MCF 10A (cell line): ENCODE data around the gene LDAH. TPM values are rescaled to one million over a fixed set of nuclear protein-coding genes. Genes with fewer than 3 reads are reported as not detected.

Experiments
- BruUV-seq: library from RNA; stranded (reverse); fragments of 400-500 nt; replicated peaks from 2 replicates; lab custom pipeline; 2021; lab: Mats Ljungman, UMichigan
- CTCF ChIA-PET: fragments of 300-600 bp; sonication (Branson Sonifier 250); formaldehyde crosslinking; extraction: SDS; loops from one replicate; lab custom pipeline; 2021; ENCODE audit warnings: antibody characterized with exemption, inconsistent platforms; lab: Yijun Ruan, JAX
- POLR2A ChIA-PET: fragments of 300-600, 350-650 bp; sonication (Branson Sonifier 250); formaldehyde crosslinking; extraction: SDS; loops from one replicate; lab custom pipeline; 2020; ENCODE audit warnings: antibody characterized with exemption, inconsistent platforms; lab: Yijun Ruan, JAX
- DNase-seq: peaks from one replicate; pipeline ENCODE4 v3.0.0-alpha.2; 2018; ENCODE audit not compliant: unreplicated experiment
- H3K27ac Mint-ChIP-seq: one replicate; pipeline ENCODE4 v1.8.0; 2022; ENCODE audit warnings: mild to moderate bottlenecking, low read depth, mixed read lengths; ENCODE audit not compliant: unreplicated experiment
- H3K27me3 Mint-ChIP-seq: one replicate; pipeline ENCODE4 v1.8.0; 2022; ENCODE audit warnings: mixed read lengths; ENCODE audit not compliant: insufficient read depth, unreplicated experiment
- H3K36me3 Mint-ChIP-seq: one replicate; pipeline ENCODE4 v1.8.0; 2022; ENCODE audit warnings: mild to moderate bottlenecking, moderate library complexity, mixed read lengths; ENCODE audit not compliant: insufficient read depth, unreplicated experiment
- H3K4me1 Mint-ChIP-seq: one replicate; pipeline ENCODE4 v1.8.0; 2022; ENCODE audit warnings: mixed read lengths; ENCODE audit not compliant: insufficient read depth, unreplicated experiment
- H3K4me3 Mint-ChIP-seq: one replicate; pipeline ENCODE4 v1.8.0; 2022; ENCODE audit warnings: mild to moderate bottlenecking, moderate library complexity, mixed read lengths; ENCODE audit not compliant: unreplicated experiment
- H3K9me3 Mint-ChIP-seq: one replicate; pipeline ENCODE4 v1.8.0; 2022; ENCODE audit warnings: mixed read lengths; ENCODE audit not compliant: unreplicated experiment
- intact Hi-C: fragments of 100-400 bp; cut with micrococcal nuclease; formaldehyde crosslinking; loops from 2 replicates; pipeline ENCODE4 v1.14.1; 2022
- total RNA-seq: library from RNA; stranded (reverse); gene quantifications from 2 replicates; pipeline ENCODE4 v1.2.3, GENCODE V29; 2022
- TF ChIP-seq, protein P1 (sequence below): fragments of 200-600 bp; IDR thresholded peaks from one replicate; pipeline ENCODE4 v1.8.0; 2022; ENCODE audit warnings: antibody characterized with exemption, mild to moderate bottlenecking; ENCODE audit not compliant: unreplicated experiment

Gene LDAH
- total RNA-seq, 1 experiment from 2014 or later, result 17.0 TPM

DNA sequence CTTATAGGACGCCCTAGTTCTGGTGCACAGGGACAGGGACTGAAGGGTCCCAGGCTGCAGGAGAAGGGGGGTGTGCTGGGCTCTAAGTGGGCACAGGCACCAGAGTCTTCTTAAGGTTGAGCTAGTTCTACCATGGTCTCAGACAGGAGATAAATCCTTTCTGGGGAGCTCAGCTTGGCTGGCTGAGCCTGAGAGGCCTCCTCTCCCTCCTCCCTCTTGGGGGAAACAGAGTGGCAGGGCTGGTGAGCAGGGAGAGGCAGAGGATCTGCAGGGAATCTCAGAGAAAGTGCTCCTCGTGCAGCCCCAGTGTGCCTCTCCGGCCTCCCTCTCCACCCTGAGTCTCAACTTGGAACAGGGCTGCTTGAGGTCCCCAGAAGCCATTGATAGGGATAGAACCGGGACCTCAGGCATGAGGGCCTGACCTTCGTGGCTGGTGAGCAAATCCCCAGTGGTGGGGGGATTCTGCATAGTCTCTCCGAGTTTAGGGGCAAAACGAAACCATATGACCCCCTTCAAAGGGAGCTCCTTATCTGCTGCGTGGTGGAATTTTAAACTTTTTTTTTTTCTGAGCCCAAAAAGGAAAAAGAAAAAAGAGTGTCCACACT is 153.9 kb downstream of the LDAH start:
- no TSS peak for BruUV-seq
- peaks cover 24% of the 10 kb centered on the region for H3K27me3 Mint-ChIP-seq
- POLR2A ChIA-PET, result no interaction called here
- H3K9me3 Mint-ChIP-seq, result no peaks in the 10 kb centered on the region
- no peak for DNase-seq
- H3K4me1 Mint-ChIP-seq, result no peaks in the 10 kb centered on the region
- CTCF ChIA-PET, result interaction anchor here (0.6 to 0.9 kb wide), 3 partner anchors 9 to 127 kb away, joined by 3 read pairs; partner anchors contain the start of gene HS1BP3
- intact Hi-C loops, result no loop called here
- no peak overlapping the region for H3K4me3 Mint-ChIP-seq
- H3K36me3 Mint-ChIP-seq, result peaks cover 13% of the 10 kb centered on the region
- no peak overlapping the region for H3K27ac Mint-ChIP-seq
- TF ChIP-seq, protein P1, sequence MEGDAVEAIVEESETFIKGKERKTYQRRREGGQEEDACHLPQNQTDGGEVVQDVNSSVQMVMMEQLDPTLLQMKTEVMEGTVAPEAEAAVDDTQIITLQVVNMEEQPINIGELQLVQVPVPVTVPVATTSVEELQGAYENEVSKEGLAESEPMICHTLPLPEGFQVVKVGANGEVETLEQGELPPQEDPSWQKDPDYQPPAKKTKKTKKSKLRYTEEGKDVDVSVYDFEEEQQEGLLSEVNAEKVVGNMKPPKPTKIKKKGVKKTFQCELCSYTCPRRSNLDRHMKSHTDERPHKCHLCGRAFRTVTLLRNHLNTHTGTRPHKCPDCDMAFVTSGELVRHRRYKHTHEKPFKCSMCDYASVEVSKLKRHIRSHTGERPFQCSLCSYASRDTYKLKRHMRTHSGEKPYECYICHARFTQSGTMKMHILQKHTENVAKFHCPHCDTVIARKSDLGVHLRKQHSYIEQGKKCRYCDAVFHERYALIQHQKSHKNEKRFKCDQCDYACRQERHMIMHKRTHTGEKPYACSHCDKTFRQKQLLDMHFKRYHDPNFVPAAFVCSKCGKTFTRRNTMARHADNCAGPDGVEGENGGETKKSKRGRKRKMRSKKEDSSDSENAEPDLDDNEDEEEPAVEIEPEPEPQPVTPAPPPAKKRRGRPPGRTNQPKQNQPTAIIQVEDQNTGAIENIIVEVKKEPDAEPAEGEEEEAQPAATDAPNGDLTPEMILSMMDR, result no peak

DNA sequence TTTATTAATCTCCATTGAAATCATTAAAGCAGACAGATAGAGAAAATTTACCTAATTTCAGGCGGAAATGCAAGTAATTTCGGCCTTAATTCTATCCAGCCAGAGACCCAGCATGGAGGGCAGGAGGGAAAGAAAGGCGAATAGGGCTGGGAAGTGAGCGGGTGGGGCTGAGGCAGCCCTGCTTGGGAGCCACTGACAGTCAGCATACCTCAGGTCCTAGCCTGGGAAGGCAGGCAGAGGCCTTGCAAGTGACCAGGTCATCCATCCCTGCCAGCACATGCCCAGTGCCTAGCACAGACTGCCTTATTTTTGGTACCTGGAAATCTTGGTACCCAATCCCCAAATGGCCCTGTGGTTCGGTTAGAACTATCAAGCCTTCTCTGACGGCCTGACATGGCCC is 154.4 kb downstream of the LDAH start:
- Mint-ChIP-seq H3K27me3 (peaks cover 29% of the 10 kb centered on the region), H3K4me1 (no peaks in the 10 kb centered on the region), H3K27ac (no peak overlapping the region), H3K9me3 (no peaks in the 10 kb centered on the region), H3K36me3 (peaks cover 13% of the 10 kb centered on the region), H3K4me3 (no peak overlapping the region)
- DNase-seq, result no peak
- TF ChIP-seq, protein P1, result no peak
- POLR2A ChIA-PET, result no interaction called here
- CTCF ChIA-PET, result interaction anchor here (0.9 kb wide), 1 partner anchor 10 kb away, joined by 3 read pairs; no protein-coding TSS in a partner anchor
- no TSS peak for BruUV-seq
- intact Hi-C loops, result no loop called here

DNA sequence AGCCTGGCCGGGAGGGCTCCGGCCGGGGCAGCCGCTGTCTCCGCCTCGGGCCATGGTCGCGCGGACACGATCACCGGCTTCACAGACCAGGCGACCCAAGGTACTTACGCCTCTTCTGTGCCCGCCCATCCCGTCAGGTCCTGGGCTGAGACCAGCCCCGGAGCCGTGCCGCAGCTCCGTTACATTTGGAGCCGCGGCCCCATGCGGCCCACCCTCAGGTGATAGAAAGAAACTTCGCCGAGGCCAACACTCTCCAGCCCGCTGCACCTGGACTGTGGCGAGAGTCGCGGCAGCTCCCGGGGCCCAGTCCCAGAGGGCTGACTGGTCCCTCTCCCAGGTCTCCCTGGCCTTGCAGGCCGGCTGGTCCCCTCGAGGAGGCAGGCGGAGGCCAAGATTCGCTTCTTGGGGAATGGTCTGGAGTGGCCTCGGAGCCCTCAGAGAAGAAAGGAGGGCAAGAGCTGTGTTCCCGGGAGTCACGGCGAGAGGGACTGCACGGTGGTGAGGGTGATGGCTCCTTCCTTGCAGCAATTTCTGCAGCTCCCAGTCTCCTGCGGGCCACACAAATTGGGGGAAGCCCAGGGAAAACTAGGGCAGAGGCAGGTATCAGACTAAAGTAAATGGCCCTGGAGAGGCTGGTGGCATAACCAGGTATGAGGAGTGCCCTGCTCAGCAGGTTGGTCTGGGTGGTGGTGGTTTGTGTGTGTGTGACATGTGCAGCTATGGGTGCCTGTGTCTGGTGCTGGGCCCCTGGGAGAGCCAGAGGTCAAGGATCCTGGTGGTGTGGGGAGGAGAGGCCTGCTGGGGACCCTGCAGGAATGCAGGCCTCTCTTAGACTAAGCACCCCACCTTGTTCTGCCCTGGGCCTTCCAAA is 155.1 kb downstream of the LDAH start:
- ChIA-PET CTCF (interaction anchor here (0.7 to 0.9 kb wide), 2 partner anchors 10 to 272 kb away, joined by 3 to 4 read pairs; no protein-coding TSS in a partner anchor), POLR2A (no interaction called here)
- intact Hi-C loops, result no loop called here
- Mint-ChIP-seq H3K9me3 (no peaks in the 10 kb centered on the region), H3K27me3 (peaks cover 32% of the 10 kb centered on the region), H3K4me1 (no peaks in the 10 kb centered on the region), H3K36me3 (peaks cover 13% of the 10 kb centered on the region), H3K4me3 (no peak overlapping the region), H3K27ac (no peak overlapping the region)
- BruUV-seq, result no TSS peak
- DNase-seq, result no peak
- TF ChIP-seq, protein P1, result no peak

DNA sequence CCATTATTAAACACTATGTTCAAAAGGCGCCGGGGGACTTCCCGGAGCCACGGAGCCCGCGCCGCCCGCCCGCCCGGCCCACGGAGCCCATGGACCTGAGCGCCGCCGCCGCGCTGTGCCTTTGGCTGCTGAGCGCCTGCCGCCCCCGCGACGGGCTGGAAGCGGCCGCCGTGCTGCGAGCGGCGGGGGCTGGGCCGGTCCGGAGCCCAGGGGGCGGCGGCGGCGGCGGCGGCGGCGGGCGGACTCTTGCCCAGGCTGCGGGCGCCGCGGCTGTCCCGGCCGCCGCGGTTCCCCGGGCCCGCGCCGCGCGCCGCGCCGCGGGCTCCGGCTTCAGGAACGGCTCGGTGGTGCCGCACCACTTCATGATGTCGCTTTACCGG is 155.8 kb downstream of the LDAH start:
- TF ChIP-seq, protein P1, result no peak
- no TSS peak for BruUV-seq
- Mint-ChIP-seq H3K36me3 (peaks cover 11% of the 10 kb centered on the region), H3K27ac (no peak overlapping the region), H3K27me3 (peaks cover 32% of the 10 kb centered on the region), H3K9me3 (no peaks in the 10 kb centered on the region), H3K4me1 (no peaks in the 10 kb centered on the region), H3K4me3 (no peak overlapping the region)
- DNase-seq, result no peak
- ChIA-PET POLR2A (no interaction called here), CTCF (interaction anchor here (0.7 to 1.3 kb wide), 3 partner anchors 12 to 294 kb away, joined by 3 to 4 read pairs (median 4); no protein-coding TSS in a partner anchor)
- intact Hi-C loops, result no loop called here
